HCT116 (cell line): ENCODE results near the gene HSD17B7. TPM values are rescaled to one million over a fixed set of nuclear protein-coding genes. Genes with fewer than 3 reads are reported as not detected.

Source experiments
- ATAC-seq: fragments of 200-7000 bp; cut with Tn5 transposase; 2 replicates; pipeline ENCODE4 v1.9.1; 2020; ENCODE audit warnings: mild to moderate bottlenecking, moderate library complexity
- BruUV-seq: library from RNA; stranded (reverse); fragments of 400-500 nt; replicated peaks from 2 replicates; lab custom pipeline; 2021; lab: Mats Ljungman, UMichigan
- CTCF ChIA-PET: fragments of 300-600 bp; sonication (Branson Sonifier 250); formaldehyde crosslinking; loops from one replicate; lab custom pipeline; 2021; ENCODE audit warnings: antibody characterized with exemption; lab: Charles Lee
- POLR2A ChIA-PET: fragments of 300-600, 350-600 bp; sonication (Branson Sonifier 250); formaldehyde crosslinking; loops from one replicate; lab custom pipeline; 2021; ENCODE audit warnings: antibody characterized with exemption; lab: Charles Lee
- RAD21 ChIA-PET, 2 experiments: fragments of 300-600 bp; sonication (Branson Sonifier 250); formaldehyde crosslinking; loops; one replicate each; lab custom pipeline; 2023; ENCODE audit warnings: low total read pairs in 2 of 2; ENCODE audit not compliant: uncharacterized antibody in 2 of 2, unreplicated experiment in 2 of 2, low non-redundant PET in 1 of 2; lab: Charles Lee
- DNase-seq: peaks from one replicate; pipeline ENCODE4 v3.0.0-alpha.2; 2010; ENCODE audit warnings: low read depth, low spot score
- H2AFZ ChIP-seq: fragments of 200-600 bp; shearing (Covaris generic), sonication (generic); 2 replicates; pipeline ENCODE4 v1.6.1; 2017; ENCODE audit warnings: low read depth, mixed run types, mixed read lengths, antibody characterized with exemption, low read length; ENCODE audit not compliant: poor library complexity, severe bottlenecking
- H3K27ac ChIP-seq: 2 replicates; pipeline ENCODE4 v1.5.1; 2012; ENCODE audit warnings: low read depth, low read length
- H3K27me3 ChIP-seq: fragments of 200-600 bp; sonication (generic); 2 replicates; pipeline ENCODE4 v1.6.1; 2016; ENCODE audit warnings: mixed run types, low read length, mixed read lengths; ENCODE audit not compliant: insufficient read depth
- H3K36me3 ChIP-seq, 2 experiments: fragments of 200-500 bp in 1 of 2; fragments of 200-600 bp in 1 of 2; sonication (Bioruptor generic) in 1 of 2; sonication (generic) in 1 of 2; 2 replicates each; pipeline versions ENCODE4 v1.5.1 to v1.6.1; 2014 to 2016; ENCODE audit warnings: low read length in 2 of 2, inconsistent platforms in 1 of 2, mixed read lengths in 1 of 2, mixed run types in 1 of 2; ENCODE audit not compliant: insufficient read depth in 2 of 2, control insufficient read depth in 1 of 2
- H3K4me1 ChIP-seq, 2 experiments: fragments of 200-600 bp in 1 of 2; sonication (generic) in 1 of 2; 2 replicates each; pipeline versions ENCODE4 v1.5.1 to v1.6.1; 2012 to 2017; ENCODE audit warnings: low read length in 2 of 2, inconsistent platforms in 1 of 2, mild to moderate bottlenecking in 1 of 2, mixed read lengths in 1 of 2, mixed run types in 1 of 2, moderate library complexity in 1 of 2; ENCODE audit not compliant: insufficient read depth in 2 of 2, control insufficient read depth in 1 of 2
- H3K4me2 ChIP-seq: fragments of 200-600 bp; sonication (generic); 2 replicates; pipeline ENCODE4 v1.6.1; 2017; ENCODE audit warnings: mixed run types, low read length, mixed read lengths
- H3K4me3 ChIP-seq, 2 experiments: fragments of 200-600 bp in 1 of 2; sonication (generic) in 1 of 2; replicated peaks in 1 of 2; 2 replicates each; pipeline ENCODE4 v1.5.1; 2011 to 2016; ENCODE audit warnings: low read length in 2 of 2, control low read depth in 1 of 2, low read depth in 1 of 2, mild to moderate bottlenecking in 1 of 2, mixed read lengths in 1 of 2, mixed run types in 1 of 2
- H3K79me2 ChIP-seq: fragments of 200-600 bp; sonication (generic); 2 replicates; pipeline ENCODE4 v1.6.1; 2017; ENCODE audit warnings: mild to moderate bottlenecking, mixed run types, low read length, moderate library complexity, mixed read lengths; ENCODE audit not compliant: insufficient read depth
- H3K9ac ChIP-seq: fragments of 200-600 bp; sonication (generic); 2 replicates; pipeline ENCODE4 v1.6.1; 2016; ENCODE audit warnings: low read length, mixed read lengths
- H3K9me2 ChIP-seq: fragments of 200-600 bp; sonication (generic), shearing (Covaris generic); 2 replicates; pipeline ENCODE4 v1.6.1; 2017; ENCODE audit warnings: mixed run types, mild to moderate bottlenecking, moderate library complexity; ENCODE audit not compliant: insufficient read depth
- H3K9me3 ChIP-seq, 2 experiments: fragments of 200-500 bp in 1 of 2; fragments of 200-600 bp in 1 of 2; sonication (Bioruptor generic) in 1 of 2; sonication (generic) in 1 of 2; 2 replicates each; pipeline ENCODE4 v1.6.1; 2014 to 2017; ENCODE audit warnings: low read length in 2 of 2, mixed read lengths in 2 of 2, inconsistent platforms in 1 of 2, low read depth in 1 of 2, mild to moderate bottlenecking in 1 of 2, mixed run types in 1 of 2, moderate library complexity in 1 of 2; ENCODE audit not compliant: control insufficient read depth in 1 of 2, insufficient read depth in 1 of 2
- H4K20me1 ChIP-seq: fragments of 200-600 bp; sonication (generic), shearing (Covaris generic); 2 replicates; pipeline ENCODE4 v1.6.1; 2017; ENCODE audit warnings: mixed run types, mild to moderate bottlenecking, moderate library complexity; ENCODE audit not compliant: insufficient read depth
- CTCF ChIP-seq, 3 experiments: fragments of 200-600 bp in 1 of 3; sonication (generic) in 1 of 3; IDR thresholded peaks in 2 of 3; conservative IDR thresholded peaks in 1 of 3; 2 replicates each; pipeline ENCODE4 v1.5.1; 2012 to 2017; ENCODE audit warnings: low read depth in 2 of 3, low read length in 2 of 3, antibody characterized with exemption in 1 of 3, borderline replicate concordance in 1 of 3, control low read depth in 1 of 3, mild to moderate bottlenecking in 1 of 3, mixed read lengths in 1 of 3, mixed run types in 1 of 3, moderate library complexity in 1 of 3; ENCODE audit not compliant: insufficient read depth in 1 of 3
- EGR1 ChIP-seq: IDR thresholded peaks from 2 replicates; pipeline ENCODE4 v1.6.1; 2012; ENCODE audit warnings: low read depth
- EZH2phosphoT487 ChIP-seq: fragments of 200-600 bp; IDR thresholded peaks from 2 replicates; pipeline ENCODE4 v1.6.1; 2018; ENCODE audit warnings: antibody characterized with exemption, borderline replicate concordance
- FOSL1 ChIP-seq: IDR thresholded peaks from 2 replicates; pipeline ENCODE4 v1.6.1; 2012; ENCODE audit warnings: low read depth
- JUND ChIP-seq: IDR thresholded peaks from 2 replicates; pipeline ENCODE4 v1.6.1; 2012
- MAX ChIP-seq: IDR thresholded peaks from 2 replicates; pipeline ENCODE4 v1.6.1; 2012
- RAD21 ChIP-seq: IDR thresholded peaks from 2 replicates; pipeline ENCODE4 v1.6.1; 2012; ENCODE audit warnings: low read depth, mild to moderate bottlenecking
- REST ChIP-seq: IDR thresholded peaks from 2 replicates; pipeline ENCODE4 v1.6.1; 2012; ENCODE audit warnings: low read depth
- SIN3A ChIP-seq: IDR thresholded peaks from 2 replicates; pipeline ENCODE4 v1.6.1; 2012; ENCODE audit warnings: low read depth
- SP1 ChIP-seq: IDR thresholded peaks from 2 replicates; pipeline ENCODE4 v1.6.1; 2012; ENCODE audit warnings: low read depth
- SRF ChIP-seq: IDR thresholded peaks from 2 replicates; pipeline ENCODE4 v1.6.1; 2012; ENCODE audit warnings: low read depth
- TCF7L2 ChIP-seq: IDR thresholded peaks from 2 replicates; pipeline ENCODE4 v1.7.0; 2011; ENCODE audit warnings: borderline replicate concordance, inconsistent platforms; ENCODE audit not compliant: insufficient read depth, insufficient read length; ENCODE audit errors: extremely low read depth
- YY1 ChIP-seq: IDR thresholded peaks from 2 replicates; pipeline ENCODE4 v1.6.1; 2011; ENCODE audit warnings: low read length, low read depth, moderate library complexity, mild to moderate bottlenecking; ENCODE audit not compliant: insufficient replicate concordance; ENCODE audit errors: extremely low read depth
- ZBTB33 ChIP-seq: IDR thresholded peaks from 2 replicates; pipeline ENCODE4 v1.6.1; 2011; ENCODE audit warnings: mild to moderate bottlenecking, low read length, moderate library complexity; ENCODE audit not compliant: insufficient replicate concordance; ENCODE audit errors: extremely low read depth
- ZFX ChIP-seq: fragments of 450-650 bp; IDR thresholded peaks from 2 replicates; pipeline ENCODE4 v1.6.1; 2017
- intact Hi-C: fragments of 100-400 bp; cut with micrococcal nuclease; formaldehyde crosslinking; loops from 2 replicates; pipeline ENCODE4 v1.10.0; 2022
- total RNA-seq: library from RNA; stranded (reverse); gene quantifications from one replicate; pipeline ENCODE4 v1.2.1, GENCODE V29; 2021; ENCODE audit not compliant: unreplicated experiment

HSD17B7 gene
- total RNA-seq, 1 experiment from 2014 or later, result 22.6 TPM

GRCh38 chr1:162840250-162840839 is 49.8 kb downstream of the HSD17B7 start:
- intact Hi-C loops, result no loop called here
- no peak for DNase-seq
- ATAC-seq, result no peak
- Histone ChIP-seq H3K9me2 (no peaks in the 10 kb centered on the region), H3K27me3 (no peaks in the 10 kb centered on the region), H3K9me3 (no peaks in the 10 kb centered on the region; a peak in 1 of 4 replicates), H2AFZ (no peak overlapping the region), H3K4me3 (no peak overlapping the region), H3K79me2 (no peaks in the 10 kb centered on the region), H3K4me2 (no peak overlapping the region), H4K20me1 (no peaks in the 10 kb centered on the region), H3K36me3 (no peaks in the 10 kb centered on the region), H3K27ac (no peak overlapping the region), H3K9ac (no peak overlapping the region), H3K4me1 (no peaks in the 10 kb centered on the region)
- BruUV-seq, result no TSS peak
- ChIA-PET CTCF (no interaction called here), RAD21 (no interaction called here), POLR2A (no interaction called here)
- no peak for TF ChIP-seq RAD21
- TF ChIP-seq SIN3A, result no peak
- no peak for TF ChIP-seq EZH2phosphoT487
- TF ChIP-seq TCF7L2, result no peak
- TF ChIP-seq JUND, result no peak
- no peak for TF ChIP-seq ZFX
- no peak for TF ChIP-seq SP1
- no peak for TF ChIP-seq FOSL1
- no peak for TF ChIP-seq EGR1
- no peak for TF ChIP-seq CTCF (IDR thresholded peaks at IDR 0.05 in 2 of 3, conservative IDR thresholded peaks at IDR 0.05 in 1 of 3; ENCODE audit: borderline replicate concordance in 1 of 3, insufficient read depth in 1 of 3, low read depth in 2 of 3, low read length in 2 of 3)
- no peak for TF ChIP-seq ZBTB33
- no peak for TF ChIP-seq SRF
- TF ChIP-seq REST, result no peak
- TF ChIP-seq YY1, result no peak
- no peak for TF ChIP-seq MAX
